ENCODE results near the gene MAP3K5. TPM values are rescaled to one million over a fixed set of nuclear protein-coding genes. Genes with fewer than 3 reads are reported as not detected.

Gene MAP3K5
- total and polyA plus RNA-seq, 12 donors: 41.9 to 306 (median 215) TPM

GRCh38 chr6:136510782-136511181 lies 281.5 kb downstream of the MAP3K5 start:
- no peak overlapping the region for H3K27ac ChIP-seq
- intact Hi-C loops (cut with DNase I): no loop called here
- no peak for DNase-seq
- WGBS, 4 donors: 80 to 97% (median 87%) methylated on average over 4 of the region's 4 CpGs
- H3K9me3 ChIP-seq (replicated peaks in 1 of 3): no peaks in the 10 kb centered on the region
- no peaks in the 10 kb centered on the region for H3K4me1 ChIP-seq (replicated peaks in 1 of 2)
- no peak overlapping the region for H3K4me3 ChIP-seq
- no peaks in the 10 kb centered on the region for H3K36me3 ChIP-seq (replicated peaks in 1 of 2)
- TF ChIP-seq CTCF (IDR thresholded peaks at IDR 0.05) (no peak), POLR2A (IDR thresholded peaks at IDR 0.05) (no peak)
- no peaks in the 10 kb centered on the region for H3K27me3 ChIP-seq

GRCh38 chr6:136510299-136510698 lies 282.0 kb downstream of the MAP3K5 start:
- H3K36me3 ChIP-seq (replicated peaks in 1 of 2): no peaks in the 10 kb centered on the region
- DNase-seq: no peak
- H3K9me3 ChIP-seq (replicated peaks in 1 of 3): no peaks in the 10 kb centered on the region
- H3K4me1 ChIP-seq (replicated peaks in 1 of 2): no peaks in the 10 kb centered on the region
- H3K27me3 ChIP-seq: no peaks in the 10 kb centered on the region
- intact Hi-C loops (cut with DNase I): no loop called here
- no peak overlapping the region for H3K4me3 ChIP-seq
- H3K27ac ChIP-seq: no peak overlapping the region
- 81 to 98% (median 90%) methylated on average over 5 of the region's 5 CpGs for WGBS, 4 donors
- TF ChIP-seq POLR2A (IDR thresholded peaks at IDR 0.05): no peak
- no peak for TF ChIP-seq CTCF (IDR thresholded peaks at IDR 0.05)

- intact Hi-C loops (cut with DNase I): no loop called here
- WGBS, 4 donors: 77 to 88% (median 81%) methylated on average over 1 of the region's 1 CpG
- no peaks in the 10 kb centered on the region for H3K9me3 ChIP-seq (replicated peaks in 1 of 3)
- no peaks in the 10 kb centered on the region for H3K36me3 ChIP-seq (replicated peaks in 1 of 2)
- no peak overlapping the region for H3K4me3 ChIP-seq
- no peak overlapping the region for H3K27ac ChIP-seq
- TF ChIP-seq POLR2A (IDR thresholded peaks at IDR 0.05) (no peak), CTCF (IDR thresholded peaks at IDR 0.05) (no peak)
- peaks cover 0 to under 1% of the 10 kb centered on the region in 2 donors for H3K4me1 ChIP-seq (replicated peaks in 1 of 2)
- no peak for DNase-seq
- H3K27me3 ChIP-seq: no peaks in the 10 kb centered on the region
Observed at GRCh38 chr6:136508725-136509392, 283.4 kb downstream of the MAP3K5 start.

Small RNAs within 50 kb of the gene (small RNA-seq; reads per million reads assigned to genes)
- gene RNA5SP219: 0 reads per million in 2 donors

Other genes with a start within 250 kb of the MAP3K5 start
- gene MAP7, start 242.1 kb downstream of the MAP3K5 start, total RNA-seq: 10 to 100 TPM in 7 of 9 donors, 1 to 10 TPM in 2; 7.2 to 26.4 (median 11.8) TPM
- 10 to 100 TPM in 1 of 3 donors, 1 to 10 TPM in 2; 4.7 to 31.6 (median 9.1) TPM for gene MAP7, start 242.1 kb downstream of the MAP3K5 start, polyA plus RNA-seq
- 10 to 100 TPM; 14.1 to 43.3 (median 23.8) TPM for gene PEX7, start 30.1 kb upstream of the MAP3K5 start, total RNA-seq
- 10 to 100 TPM in 1 of 3 donors, 1 to 10 TPM in 2; 4.8 to 27.2 (median 5.5) TPM for gene PEX7, start 30.1 kb upstream of the MAP3K5 start, polyA plus RNA-seq
- gene SLC35D3, start 129.8 kb upstream of the MAP3K5 start, total RNA-seq: 1 to 10 TPM in 3 of 9 donors, under 1 TPM in 2, not detected in 4; 0.06 to 4.8 (median 1.8) TPM
- under 1 TPM; 0.17 to 0.56 (median 0.53) TPM for gene SLC35D3, start 129.8 kb upstream of the MAP3K5 start, polyA plus RNA-seq

All from adrenal gland (tissue), 12 donors.